Measurements from ENCODE around the gene VSTM2B. TPM values are rescaled to one million over a fixed set of nuclear protein-coding genes. Genes with fewer than 3 reads are reported as not detected.

Gene VSTM2B
- total RNA-seq, 1 donor from 2014 or later, result not detected

DNA sequence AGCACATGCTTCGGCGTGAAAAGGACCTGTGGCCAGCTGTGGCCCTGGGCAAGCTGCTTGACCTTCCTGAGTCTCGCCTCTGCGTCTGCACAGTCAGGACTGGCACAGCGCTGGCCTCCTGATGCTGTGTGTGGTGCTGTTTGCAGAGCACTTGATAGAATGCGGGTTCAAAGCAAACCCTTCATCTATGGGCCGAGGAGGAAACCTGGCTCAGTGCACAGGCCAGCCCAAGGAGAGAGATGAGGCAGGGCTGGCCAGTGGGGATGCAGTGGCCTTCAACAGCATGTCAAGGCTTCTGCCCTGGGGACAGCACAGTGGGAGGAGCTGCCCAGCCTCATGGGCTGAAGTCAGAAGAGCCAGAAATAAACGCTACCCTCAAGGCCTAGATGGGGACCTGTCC is 21.3 kb upstream of the VSTM2B start:
- H2AFZ ChIP-seq (replicated peaks), result no peak overlapping the region
- DNase-seq (ENCODE audit: low spot score), result no peak
- Mint-ChIP-seq H3K27ac (no peak overlapping the region), H3K27me3 (ENCODE audit: insufficient read depth, low read depth) (peaks cover 14% of the 10 kb centered on the region), H3K9me3 (no peaks in the 10 kb centered on the region), H3K36me3 (no peaks in the 10 kb centered on the region), H3K4me3 (no peak overlapping the region), H3K4me1 (no peaks in the 10 kb centered on the region)
- H3K4me1 ChIP-seq, result peaks cover 11% of the 10 kb centered on the region
- no peaks in the 10 kb centered on the region for H3K79me2 ChIP-seq (ENCODE audit: low read depth)
- no peaks in the 10 kb centered on the region for H3K27me3 ChIP-seq
- H4K20me1 ChIP-seq (ENCODE audit: low read depth), result peaks cover 5% of the 10 kb centered on the region
- H3K9me3 ChIP-seq (ENCODE audit: low read depth), result no peaks in the 10 kb centered on the region
- H3K4me2 ChIP-seq, result no peak overlapping the region
- H3K27ac ChIP-seq, result no peak overlapping the region
- H3K4me3 ChIP-seq, result no peak overlapping the region
- H3K9ac ChIP-seq, result no peak overlapping the region
- H3K36me3 ChIP-seq, result no peaks in the 10 kb centered on the region
- no peak for TF ChIP-seq EZH2phosphoT487 (IDR thresholded peaks at IDR 0.05)
- H3F3A ChIP-seq (ENCODE audit: low read depth), result peaks cover 9% of the 10 kb centered on the region

DNA sequence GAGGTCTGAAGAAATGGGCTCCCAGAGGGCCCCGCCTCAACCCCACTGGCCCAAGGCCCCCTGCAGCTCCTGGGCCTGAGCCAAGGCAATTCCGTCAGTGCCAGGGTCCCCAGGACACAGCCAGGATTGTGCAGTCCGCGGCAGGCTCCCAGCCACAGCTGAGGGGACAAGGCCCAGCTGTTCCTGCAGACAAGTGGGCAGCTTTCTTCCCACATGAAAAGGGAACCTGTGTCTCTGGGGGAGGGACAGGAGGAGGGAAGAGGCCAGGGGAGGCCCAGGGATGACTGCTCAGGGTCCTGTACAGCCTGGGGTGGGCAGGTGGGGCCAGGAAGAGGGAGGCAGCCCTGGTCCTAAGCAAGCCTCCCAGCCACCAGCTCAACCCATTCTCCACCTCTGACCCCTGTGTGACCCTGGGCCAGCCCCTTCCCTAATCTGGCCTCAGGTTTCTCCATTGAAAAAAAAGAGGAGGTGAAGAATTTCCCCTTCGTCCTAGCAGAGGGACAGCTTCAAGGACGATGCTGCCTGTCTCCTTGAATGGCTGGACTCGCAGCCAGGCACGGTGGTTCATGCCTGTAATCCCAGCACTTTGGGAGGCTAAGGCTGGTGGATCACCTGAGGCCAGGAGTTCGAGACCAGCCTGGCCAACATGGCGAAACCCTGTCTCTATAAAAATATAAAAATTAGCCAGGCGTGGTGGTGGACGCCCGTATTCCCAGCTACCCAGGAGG is 20.5 kb upstream of the VSTM2B start:
- Mint-ChIP-seq H3K36me3 (no peaks in the 10 kb centered on the region), H3K27me3 (ENCODE audit: insufficient read depth, low read depth) (peaks cover 18% of the 10 kb centered on the region), H3K27ac (no peak overlapping the region)

GRCh38 chr19:29506619-29506911 is 19.2 kb upstream of the VSTM2B start:
- H3K4me1 Mint-ChIP-seq, result no peaks in the 10 kb centered on the region
- H3K27ac ChIP-seq, result no peak overlapping the region
- H3K9me3 Mint-ChIP-seq, result no peaks in the 10 kb centered on the region

More for the DNA sequence above, 20.5 kb upstream of the VSTM2B start:
- TF ChIP-seq EZH2 (IDR thresholded peaks at IDR 0.05) (no peak), EZH2phosphoT487 (IDR thresholded peaks at IDR 0.05) (no peak)
- TF ChIP-seq, protein P1, sequence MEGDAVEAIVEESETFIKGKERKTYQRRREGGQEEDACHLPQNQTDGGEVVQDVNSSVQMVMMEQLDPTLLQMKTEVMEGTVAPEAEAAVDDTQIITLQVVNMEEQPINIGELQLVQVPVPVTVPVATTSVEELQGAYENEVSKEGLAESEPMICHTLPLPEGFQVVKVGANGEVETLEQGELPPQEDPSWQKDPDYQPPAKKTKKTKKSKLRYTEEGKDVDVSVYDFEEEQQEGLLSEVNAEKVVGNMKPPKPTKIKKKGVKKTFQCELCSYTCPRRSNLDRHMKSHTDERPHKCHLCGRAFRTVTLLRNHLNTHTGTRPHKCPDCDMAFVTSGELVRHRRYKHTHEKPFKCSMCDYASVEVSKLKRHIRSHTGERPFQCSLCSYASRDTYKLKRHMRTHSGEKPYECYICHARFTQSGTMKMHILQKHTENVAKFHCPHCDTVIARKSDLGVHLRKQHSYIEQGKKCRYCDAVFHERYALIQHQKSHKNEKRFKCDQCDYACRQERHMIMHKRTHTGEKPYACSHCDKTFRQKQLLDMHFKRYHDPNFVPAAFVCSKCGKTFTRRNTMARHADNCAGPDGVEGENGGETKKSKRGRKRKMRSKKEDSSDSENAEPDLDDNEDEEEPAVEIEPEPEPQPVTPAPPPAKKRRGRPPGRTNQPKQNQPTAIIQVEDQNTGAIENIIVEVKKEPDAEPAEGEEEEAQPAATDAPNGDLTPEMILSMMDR (IDR thresholded peaks at IDR 0.05), result no peak
- H3K4me3 Mint-ChIP-seq, result no peak overlapping the region
- Histone ChIP-seq H3K9me3 (ENCODE audit: low read depth) (no peaks in the 10 kb centered on the region), H2AFZ (replicated peaks) (no peak overlapping the region), H3K4me1 (peaks cover 11% of the 10 kb centered on the region), H3K4me3 (no peak overlapping the region), H3K36me3 (no peaks in the 10 kb centered on the region), H3F3A (ENCODE audit: low read depth) (peaks cover 9% of the 10 kb centered on the region), H3K9ac (no peak overlapping the region), H3K4me2 (peak overlapping the region; percentile 35), H3K79me2 (ENCODE audit: low read depth) (no peaks in the 10 kb centered on the region), H4K20me1 (ENCODE audit: low read depth) (peaks cover 5% of the 10 kb centered on the region), H3K27ac (peak overlapping the region; percentile 45), H3K27me3 (no peaks in the 10 kb centered on the region)
- peak; percentile 70 for DNase-seq (ENCODE audit: low spot score)
- no peaks in the 10 kb centered on the region for H3K9me3 Mint-ChIP-seq
- no peaks in the 10 kb centered on the region for H3K4me1 Mint-ChIP-seq

More at GRCh38 chr19:29506619-29506911, 19.2 kb upstream of the VSTM2B start:
- no peak overlapping the region for H3K4me3 ChIP-seq
- H3K9me3 ChIP-seq (ENCODE audit: low read depth), result no peaks in the 10 kb centered on the region
- Mint-ChIP-seq H3K4me3 (no peak overlapping the region), H3K27me3 (ENCODE audit: insufficient read depth, low read depth) (peaks cover 21% of the 10 kb centered on the region), H3K36me3 (no peaks in the 10 kb centered on the region), H3K27ac (no peak overlapping the region)
- TF ChIP-seq, protein P1 (IDR thresholded peaks at IDR 0.05), result no peak
- no peak for TF ChIP-seq EZH2 (IDR thresholded peaks at IDR 0.05)
- TF ChIP-seq EZH2phosphoT487 (IDR thresholded peaks at IDR 0.05), result no peak
- no peak overlapping the region for H2AFZ ChIP-seq (replicated peaks)
- peaks cover 11% of the 10 kb centered on the region for H3K4me1 ChIP-seq
- H3K4me2 ChIP-seq, result no peak overlapping the region
- H3K27me3 ChIP-seq, result peaks cover 4% of the 10 kb centered on the region
- H3K9ac ChIP-seq, result no peak overlapping the region
- no peaks in the 10 kb centered on the region for H3K79me2 ChIP-seq (ENCODE audit: low read depth)
- no peaks in the 10 kb centered on the region for H3K36me3 ChIP-seq
- no peak for DNase-seq (ENCODE audit: low spot score)
- peaks cover 9% of the 10 kb centered on the region for H3F3A ChIP-seq (ENCODE audit: low read depth)
- H4K20me1 ChIP-seq (ENCODE audit: low read depth), result peaks cover 5% of the 10 kb centered on the region
